ENCODE results near the gene LRP8. TPM values are rescaled to one million over a fixed set of nuclear protein-coding genes. Genes with fewer than 3 reads are reported as not detected.

Gene LRP8
- total RNA-seq, 1 experiment from 2014 or later = 54.4 TPM

DNA sequence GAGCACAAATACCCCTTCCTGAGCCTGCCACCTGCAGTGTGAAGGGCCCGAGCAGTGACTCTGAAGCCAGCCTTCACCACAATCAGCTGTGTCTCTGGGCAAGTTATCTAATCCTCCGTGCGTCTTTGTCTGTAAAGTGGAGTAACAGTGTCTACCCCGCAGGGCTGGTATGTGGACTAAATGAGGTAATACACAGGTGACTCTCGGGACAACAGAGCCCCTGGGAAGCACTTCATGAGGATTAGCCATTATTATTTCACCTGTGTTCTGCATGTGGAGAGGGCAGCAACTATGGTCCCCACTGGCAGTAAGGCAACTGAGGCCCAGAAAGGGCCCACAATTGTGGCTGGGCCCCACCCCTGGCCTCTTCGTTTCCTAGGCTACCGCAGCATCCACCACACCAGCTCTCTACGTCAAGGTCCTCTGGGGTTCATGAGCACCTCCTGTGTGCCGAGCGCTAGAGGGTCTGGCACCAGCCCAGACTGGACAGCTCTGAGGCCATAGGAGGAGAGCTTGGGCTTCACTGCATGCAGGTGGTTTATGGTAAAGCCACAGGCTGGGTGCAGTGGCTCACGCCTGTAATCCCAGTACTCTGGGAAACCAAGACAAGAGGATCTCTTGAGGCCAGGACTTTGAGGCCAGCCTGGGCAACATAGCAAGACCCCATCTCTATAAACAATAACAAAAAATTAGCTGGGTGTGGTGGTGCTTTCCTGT, 41.3 kb upstream of the LRP8 start:
- H3K36me3 ChIP-seq (ENCODE audit: low read depth, low read length) = no peaks in the 10 kb centered on the region
- POLR2A ChIA-PET (ENCODE audit: unreplicated experiment) = no interaction called here
- H3K4me1 ChIP-seq (ENCODE audit: insufficient read depth, low read length) = no peaks in the 10 kb centered on the region
- H3K4me3 ChIP-seq (ENCODE audit: low read length) = no peak overlapping the region
- no peaks in the 10 kb centered on the region for H3K9me2 ChIP-seq (replicated peaks; ENCODE audit: low read length)
- no peak overlapping the region for H2AFZ ChIP-seq (ENCODE audit: low read length)
- H3K27me3 ChIP-seq (ENCODE audit: low read length) = no peaks in the 10 kb centered on the region
- H3K27ac ChIP-seq (ENCODE audit: low read length) = no peak overlapping the region
- H3F3A ChIP-seq (ENCODE audit: low read length, unreplicated experiment) = no peaks in the 10 kb centered on the region
- no peak overlapping the region for H3K4me2 ChIP-seq (ENCODE audit: low read length)
- TF ChIP-seq EZH2phosphoT487 (IDR thresholded peaks at IDR 0.05; ENCODE audit: borderline replicate concordance, low read length) (no peak), EZH2 (IDR thresholded peaks at IDR 0.05; ENCODE audit: low read length, unreplicated experiment) (no peak), CTCF (conservative IDR thresholded peaks at IDR 0.05; ENCODE audit: low read depth, low read length) (no peak)
- H3K79me2 ChIP-seq (ENCODE audit: low read length) = no peaks in the 10 kb centered on the region
- H4K20me1 ChIP-seq (ENCODE audit: low read length) = no peaks in the 10 kb centered on the region
- H3K9me3 ChIP-seq (ENCODE audit: low read length) = no peaks in the 10 kb centered on the region
- CTCF ChIA-PET = no interaction called here
- BruUV-seq (replicated peaks) = no TSS peak
- ATAC-seq = no peak
- no peak overlapping the region for H3K9ac ChIP-seq (ENCODE audit: low read length)
- intact Hi-C loops (cut with micrococcal nuclease) = no loop called here
- DNase-seq = no peak

DNA sequence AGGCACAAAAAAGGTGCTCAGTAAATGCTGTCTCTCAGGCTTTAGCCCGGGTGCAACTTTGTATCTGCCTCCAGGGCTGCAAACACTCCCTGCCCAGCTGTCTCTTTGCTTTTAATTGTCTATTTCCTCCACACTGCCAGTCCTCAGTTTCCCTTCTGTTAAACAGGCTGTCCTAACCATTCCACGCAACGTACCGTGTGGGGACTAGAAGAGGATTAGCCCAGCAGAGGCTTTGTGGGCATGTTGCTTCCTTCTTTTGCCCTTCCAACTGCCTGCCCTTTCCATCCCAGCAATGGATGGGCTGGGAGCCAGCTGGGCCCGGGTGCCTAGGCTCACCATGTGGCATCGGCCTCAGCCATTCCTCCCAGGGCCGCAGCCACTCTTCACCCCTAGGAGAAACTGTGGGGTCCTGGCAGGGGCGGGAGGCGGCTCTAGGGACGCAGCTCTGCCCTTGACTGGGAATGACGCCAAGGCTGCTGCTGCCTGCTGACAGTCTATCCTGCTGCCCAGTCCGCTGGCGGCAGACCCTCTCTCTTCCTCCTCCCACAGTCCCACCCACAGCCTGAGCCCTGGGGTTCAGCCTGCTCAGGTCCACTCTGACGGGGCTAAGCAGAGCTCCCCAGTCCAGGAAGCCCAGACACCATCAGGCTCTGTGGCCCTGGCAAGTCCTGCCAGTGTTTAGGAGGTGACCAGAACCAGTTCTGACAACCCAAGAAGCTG, 40.6 kb upstream of the LRP8 start:
- intact Hi-C loops (cut with micrococcal nuclease) = no loop called here
- no TSS peak for BruUV-seq (replicated peaks)
- CTCF ChIA-PET = no interaction called here

More for the DNA sequence above, 40.6 kb upstream of the LRP8 start:
- H3K4me3 ChIP-seq (ENCODE audit: low read length) = no peak overlapping the region
- DNase-seq (no peak), ATAC-seq (no peak)
- no peaks in the 10 kb centered on the region for H3K4me1 ChIP-seq (ENCODE audit: insufficient read depth, low read length)
- no peak overlapping the region for H2AFZ ChIP-seq (ENCODE audit: low read length)
- H4K20me1 ChIP-seq (ENCODE audit: low read length) = no peaks in the 10 kb centered on the region
- TF ChIP-seq CTCF (conservative IDR thresholded peaks at IDR 0.05; ENCODE audit: low read depth, low read length) = no peak
- no peak for TF ChIP-seq EZH2 (IDR thresholded peaks at IDR 0.05; ENCODE audit: low read length, unreplicated experiment)
- TF ChIP-seq EZH2phosphoT487 (IDR thresholded peaks at IDR 0.05; ENCODE audit: borderline replicate concordance, low read length) = no peak
- H3F3A ChIP-seq (ENCODE audit: low read length, unreplicated experiment) = no peaks in the 10 kb centered on the region
- H3K27me3 ChIP-seq (ENCODE audit: low read length) = no peaks in the 10 kb centered on the region
- H3K9me2 ChIP-seq (replicated peaks; ENCODE audit: low read length) = no peaks in the 10 kb centered on the region
- H3K27ac ChIP-seq (ENCODE audit: low read length) = no peak overlapping the region
- H3K79me2 ChIP-seq (ENCODE audit: low read length) = no peaks in the 10 kb centered on the region
- POLR2A ChIA-PET (ENCODE audit: unreplicated experiment) = no interaction called here
- H3K9ac ChIP-seq (ENCODE audit: low read length) = no peak overlapping the region
- no peak overlapping the region for H3K4me2 ChIP-seq (ENCODE audit: low read length)
- no peaks in the 10 kb centered on the region for H3K36me3 ChIP-seq (ENCODE audit: low read depth, low read length)
- no peaks in the 10 kb centered on the region for H3K9me3 ChIP-seq (ENCODE audit: low read length)

Data from PC-3 (cell line).